Activated naive CD4-positive, alpha-beta T cell treated with anti-CD3 and anti-CD28 coated beads, Interleukin-2, amount 50 U/mL, for 72 hours (primary cell): Measurements from ENCODE around the gene P3H3. TPM values are rescaled to one million over a fixed set of nuclear protein-coding genes. Genes with fewer than 3 reads are reported as not detected.
"Not testable (repeated sequence)": the region's sequence is repeated elsewhere in the genome, so short reads cannot be mapped to it uniquely, and the experiment has no call there.

ENCODE experiments used
- ATAC-seq, 2 donors: fragments of 150-1000 bp; cut with Tn5 transposase; 2 replicates each; pipeline ENCODE4 v1.10.0; 2021; ENCODE audit warnings: mild to moderate bottlenecking in 2 of 2, moderate library complexity in 2 of 2
- DNase-seq, 2 donors: peaks; one replicate each; pipeline ENCODE4 v3.0.0; 2021 to 2022; ENCODE audit warnings: low spot score in 2 of 2
- H3K27ac Mint-ChIP-seq, 2 donors: one replicate each; pipeline ENCODE4 v1.8.0; 2022; ENCODE audit warnings: mild to moderate bottlenecking in 2 of 2, mixed read lengths in 2 of 2
- H3K36me3 Mint-ChIP-seq, 2 donors: one replicate each; pipeline ENCODE4 v1.8.0; 2022; ENCODE audit warnings: mixed read lengths in 2 of 2
- H3K9me3 Mint-ChIP-seq, 2 donors: one replicate each; pipeline ENCODE4 v1.8.0; 2022; ENCODE audit warnings: mixed read lengths in 2 of 2
- total RNA-seq, 2 donors: library from RNA; stranded (reverse); gene quantifications; one replicate each; pipeline ENCODE4 v1.2.3, GENCODE V29; 2022

P3H3 gene
- total RNA-seq, 2 donors from 2014 or later = 0.82 to 3.0 TPM

DNA sequence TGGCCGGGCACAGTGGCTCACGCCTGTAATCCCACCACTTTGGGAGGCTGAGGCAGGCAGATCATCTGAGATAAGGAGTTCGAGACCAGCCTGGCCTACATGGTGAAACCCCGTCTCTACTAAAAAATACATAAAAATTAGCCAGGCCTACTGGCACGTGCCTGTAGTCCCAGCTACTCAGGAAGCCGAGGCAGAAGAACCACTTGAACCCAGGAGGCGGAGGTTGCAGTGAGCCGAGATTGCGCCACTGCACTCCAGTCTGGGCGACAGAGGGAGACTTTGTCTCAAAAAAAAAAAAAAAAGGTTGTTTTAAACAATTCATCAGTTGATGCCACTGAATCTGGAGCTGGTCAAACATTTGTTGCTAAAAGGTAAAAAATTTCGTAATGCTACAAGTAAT, 51.6 kb downstream of the P3H3 start:
- DNase-seq, ATAC-seq, H3K9me3 Mint-ChIP-seq, H3K27ac Mint-ChIP-seq: not testable (repeated sequence)
- H3K36me3 Mint-ChIP-seq = peaks cover 12 to 23% of the 10 kb centered on the region in 2 donors

DNA sequence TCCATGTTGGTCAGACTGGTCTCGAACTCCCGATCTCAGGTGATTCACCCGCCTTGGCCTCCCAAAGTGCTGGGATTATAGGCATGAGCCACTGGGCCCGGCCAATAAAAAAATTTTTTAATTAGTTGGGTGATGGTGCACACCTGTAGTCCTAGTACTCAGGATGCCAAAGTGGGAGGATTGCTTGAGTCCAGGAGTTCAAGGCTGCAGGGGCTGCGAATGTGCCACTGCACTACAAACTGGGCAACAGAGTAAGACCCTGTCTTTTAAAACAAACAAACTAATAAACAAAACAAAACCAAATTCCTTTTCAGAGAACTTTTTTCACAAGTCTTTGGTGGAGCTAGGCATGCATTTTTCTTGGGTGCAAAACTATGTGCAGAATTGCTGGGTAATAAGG, 55.0 kb downstream of the P3H3 start:
- ATAC-seq (no peak), DNase-seq (no peak)
- H3K27ac Mint-ChIP-seq = no peak overlapping the region
- H3K36me3 Mint-ChIP-seq = peaks cover 0 to 8% of the 10 kb centered on the region in 2 donors
- H3K9me3 Mint-ChIP-seq = no peaks in the 10 kb centered on the region

DNA sequence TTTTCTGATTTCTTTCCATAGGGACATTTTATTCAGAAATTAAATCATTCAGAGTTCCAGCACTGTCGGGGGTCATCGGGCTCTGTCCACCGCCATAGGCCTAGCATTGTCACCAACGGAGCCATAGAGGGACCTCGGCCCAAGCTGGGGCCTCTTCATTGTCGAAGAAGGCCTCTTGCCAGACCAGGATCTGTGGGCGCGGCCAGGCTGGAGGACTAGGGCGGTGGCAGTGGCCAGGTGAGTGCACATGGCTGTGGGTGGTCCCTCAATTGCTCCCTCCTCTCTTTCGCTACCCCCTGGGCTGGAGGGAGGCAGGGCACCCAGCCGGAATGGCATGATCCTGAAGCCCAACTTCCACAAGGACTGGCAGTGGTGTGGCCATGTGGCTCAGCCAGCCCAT, 55.5 kb downstream of the P3H3 start:
- ATAC-seq (no peak), DNase-seq (no peak)
- H3K27ac Mint-ChIP-seq = no peak overlapping the region
- H3K9me3 Mint-ChIP-seq = no peaks in the 10 kb centered on the region
- H3K36me3 Mint-ChIP-seq = peaks cover 0 to 8% of the 10 kb centered on the region in 2 donors

DNA sequence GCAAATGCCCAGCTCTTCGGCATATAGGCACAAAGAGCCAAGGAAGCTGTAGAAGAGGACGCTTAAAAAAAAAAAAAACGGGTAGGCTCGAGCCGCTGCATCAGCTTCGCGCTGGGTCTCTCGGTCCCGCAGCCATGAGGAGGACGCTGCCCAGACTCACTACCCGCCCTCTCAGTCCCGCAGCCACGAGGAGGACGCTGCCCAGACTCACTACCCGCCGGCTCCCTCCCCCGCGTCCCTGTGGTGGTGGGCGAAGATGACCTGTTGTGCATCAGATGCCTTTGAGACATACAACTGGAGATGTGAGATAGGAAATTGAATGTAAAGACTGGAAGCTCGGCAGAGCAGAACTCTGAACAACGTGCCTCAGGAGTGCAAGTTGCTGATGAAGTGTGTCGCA, 56.3 kb downstream of the P3H3 start:
- no peaks in the 10 kb centered on the region for H3K9me3 Mint-ChIP-seq
- H3K27ac Mint-ChIP-seq = peak overlapping the region in 1 of 2 donors; percentile 48
- ATAC-seq (no peak), DNase-seq (no peak)
- H3K36me3 Mint-ChIP-seq = peaks cover 0 to 8% of the 10 kb centered on the region in 2 donors

DNA sequence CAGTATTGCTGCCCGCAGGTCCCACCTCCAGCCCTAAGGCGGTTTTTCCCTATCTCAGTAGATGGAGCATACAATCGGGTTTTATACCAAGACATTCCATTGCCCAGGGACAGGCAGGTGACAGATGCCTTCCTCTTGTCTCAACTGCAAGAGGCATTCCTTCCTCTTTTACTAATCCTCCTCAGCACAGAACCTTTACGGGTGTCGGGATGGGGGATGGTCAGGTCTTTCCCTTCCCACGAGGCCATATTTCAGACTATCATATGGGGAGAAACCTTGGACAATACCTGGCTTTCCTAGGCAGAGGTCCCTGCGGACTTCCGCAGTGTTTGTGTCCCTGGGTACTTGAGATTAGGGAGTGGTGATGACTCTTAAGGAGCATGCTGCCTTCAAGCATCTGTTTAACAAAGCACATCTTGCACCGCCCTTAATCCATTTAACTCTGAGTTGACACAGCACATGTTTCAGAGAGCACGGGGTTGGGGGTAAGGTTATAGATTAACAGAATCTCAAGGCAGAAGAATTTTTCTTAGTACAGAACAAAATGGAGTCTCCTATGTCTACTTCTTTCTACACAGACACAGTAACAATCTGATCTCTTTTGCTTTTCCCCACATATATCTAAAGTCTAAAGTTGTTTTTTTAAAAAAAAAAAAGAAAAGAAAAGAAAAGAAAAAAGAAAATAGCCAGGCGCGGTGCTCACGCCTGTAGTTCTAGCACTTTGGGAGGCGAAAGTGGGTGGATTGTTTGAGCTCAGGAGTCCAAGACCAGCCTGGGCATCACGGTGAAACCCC, 58.2 kb downstream of the P3H3 start:
- H3K27ac Mint-ChIP-seq, DNase-seq, H3K9me3 Mint-ChIP-seq, ATAC-seq, H3K36me3 Mint-ChIP-seq: not testable (repeated sequence)

DNA sequence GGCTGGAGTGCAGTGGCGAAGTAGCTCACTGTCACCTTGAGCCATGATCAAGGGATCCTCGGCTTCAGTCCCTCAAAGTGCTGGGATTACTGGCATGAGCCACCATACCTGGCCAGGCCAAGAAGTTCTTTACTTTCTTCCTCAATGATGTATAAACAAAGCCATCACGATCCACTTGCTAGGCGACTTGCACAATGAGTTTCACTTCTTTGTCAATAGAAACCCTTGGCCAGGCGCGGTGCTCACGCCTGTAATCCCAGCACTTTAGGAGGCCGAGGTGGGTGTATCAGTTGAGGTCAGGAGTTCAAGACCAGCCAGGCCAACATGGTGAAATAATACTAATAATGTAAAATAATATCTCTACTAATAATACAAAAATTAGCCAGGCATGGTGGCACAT, 59.3 kb downstream of the P3H3 start:
- H3K27ac Mint-ChIP-seq = no peak overlapping the region
- no peak for DNase-seq

DNA sequence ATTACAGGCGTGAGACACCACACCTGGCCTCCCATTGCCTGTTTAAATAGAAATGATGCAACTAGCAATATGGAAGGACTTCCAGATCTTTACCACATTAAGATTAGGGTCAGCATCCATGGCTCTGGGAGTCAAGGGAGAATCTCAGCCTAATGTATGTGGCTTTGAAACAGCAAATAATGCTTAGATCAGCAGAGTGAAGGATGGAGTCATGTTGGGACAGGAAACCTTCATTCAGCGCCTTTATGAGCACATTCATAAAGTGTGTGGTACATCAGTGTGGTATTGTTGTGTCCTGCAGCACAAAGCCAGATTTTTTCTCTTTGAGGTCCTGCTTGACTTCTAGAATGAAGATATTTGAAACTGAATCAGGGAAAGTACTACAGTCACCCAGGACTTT, 60.2 kb downstream of the P3H3 start:
- DNase-seq (no peak), ATAC-seq (no peak)
- Mint-ChIP-seq H3K27ac (no peak overlapping the region), H3K36me3 (peaks cover 0 to 8% of the 10 kb centered on the region in 2 donors), H3K9me3 (no peaks in the 10 kb centered on the region)

More for the DNA sequence above, 59.3 kb downstream of the P3H3 start:
- no peak for ATAC-seq
- no peaks in the 10 kb centered on the region for H3K9me3 Mint-ChIP-seq
- peaks cover 0 to 8% of the 10 kb centered on the region in 2 donors for H3K36me3 Mint-ChIP-seq

DNA sequence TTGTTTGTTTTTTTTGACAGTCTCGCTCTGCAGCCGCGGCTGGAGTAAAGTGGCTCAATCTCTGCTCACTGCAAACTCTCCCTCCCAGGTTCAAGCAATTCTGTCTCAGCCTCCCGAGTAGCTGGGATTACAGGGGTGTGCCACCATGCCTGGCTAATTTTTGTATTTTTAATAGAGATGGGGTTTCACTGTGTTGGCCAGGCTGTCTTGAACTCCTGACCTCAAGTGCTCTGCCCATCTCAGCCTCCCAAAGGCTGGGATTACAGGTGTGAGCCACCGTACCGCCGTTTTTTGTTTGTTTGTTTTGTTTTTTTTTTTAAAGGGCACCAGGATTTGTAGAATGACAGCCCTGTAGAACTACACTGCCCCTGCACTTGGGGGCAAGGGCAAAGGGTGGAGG, 60.6 kb downstream of the P3H3 start:
- H3K9me3 Mint-ChIP-seq, H3K27ac Mint-ChIP-seq, H3K36me3 Mint-ChIP-seq: not testable (repeated sequence)

More for the DNA sequence above, 60.6 kb downstream of the P3H3 start:
- not testable (repeated sequence) for ATAC-seq, DNase-seq

Other genes with a start within 250 kb of the P3H3 start
- 100 to 1,000 TPM; 288 to 307 TPM for gene CHD4, start 221.0 kb upstream of the P3H3 start, total RNA-seq
- gene LPAR5, start 192.4 kb upstream of the P3H3 start, total RNA-seq = 1 to 10 TPM; 2.8 to 5.1 TPM
- 1 to 10 TPM; 2.1 to 2.8 TPM for gene ACRBP, start 181.0 kb upstream of the P3H3 start, total RNA-seq
- gene ING4, start 165.3 kb upstream of the P3H3 start, total RNA-seq = 10 to 100 TPM; 18.1 to 24.3 TPM
- gene ZNF384, start 139.0 kb upstream of the P3H3 start, total RNA-seq = 10 to 100 TPM; 77.1 to 92.6 TPM
- 1 to 10 TPM in 1 of 2 donors, not detected in 1; 1.3 TPM for gene PIANP, start 127.6 kb upstream of the P3H3 start, total RNA-seq
- gene COPS7A, start 104.4 kb upstream of the P3H3 start, total RNA-seq = 10 to 100 TPM; 34.2 to 42.9 TPM
- gene MLF2, start 75.3 kb upstream of the P3H3 start, total RNA-seq = 100 to 1,000 TPM; 149 to 275 TPM
- 100 to 1,000 TPM in 1 of 2 donors, 10 to 100 TPM in 1; 76.0 to 163 TPM for gene PTMS, start 62.0 kb upstream of the P3H3 start, total RNA-seq
- gene LAG3, start 55.9 kb upstream of the P3H3 start, total RNA-seq = 100 to 1,000 TPM in 1 of 2 donors, 10 to 100 TPM in 1; 71.3 to 117 TPM
- gene CD4, start 38.9 kb upstream of the P3H3 start, total RNA-seq = 100 to 1,000 TPM; 165 to 244 TPM
- gene GPR162, start 6.6 kb upstream of the P3H3 start, total RNA-seq = under 1 TPM; 0.46 to 0.60 TPM
- 1 to 10 TPM in 1 of 2 donors, under 1 TPM in 1; 0.25 to 1.8 TPM for gene GNB3, start 12.5 kb downstream of the P3H3 start, total RNA-seq
- gene CDCA3, start 22.9 kb downstream of the P3H3 start, total RNA-seq = 100 to 1,000 TPM; 110 to 147 TPM
- gene USP5, start 23.7 kb downstream of the P3H3 start, total RNA-seq = 100 to 1,000 TPM; 132 to 166 TPM
- gene TPI1, start 39.1 kb downstream of the P3H3 start, total RNA-seq = 1,000 to 10,000 TPM in 1 of 2 donors, 100 to 1,000 TPM in 1; 694 to 1,875 TPM
- 10 to 100 TPM in 1 of 2 donors, 1 to 10 TPM in 1; 1.4 to 11.7 TPM for gene SPSB2, start 44.9 kb downstream of the P3H3 start, total RNA-seq
- 10 to 100 TPM in 1 of 2 donors, 1 to 10 TPM in 1; 4.0 to 10.7 TPM for gene LRRC23, start 76.4 kb downstream of the P3H3 start, total RNA-seq
- 100 to 1,000 TPM; 264 to 314 TPM for gene ENO2, start 86.2 kb downstream of the P3H3 start, total RNA-seq
- 10 to 100 TPM; 29.9 to 73.5 TPM for gene ATN1, start 99.6 kb downstream of the P3H3 start, total RNA-seq
- gene RNU7-1, start 115.4 kb downstream of the P3H3 start, total RNA-seq = not detected
- gene C12orf57, start 115.6 kb downstream of the P3H3 start, total RNA-seq = 100 to 1,000 TPM; 229 to 609 TPM
- gene PTPN6, start 122.9 kb downstream of the P3H3 start, total RNA-seq = 100 to 1,000 TPM; 320 to 609 TPM
- 100 to 1,000 TPM; 387 to 423 TPM for gene PHB2, start 142.3 kb downstream of the P3H3 start, total RNA-seq
- 10 to 100 TPM; 69.0 to 76.3 TPM for gene EMG1, start 142.5 kb downstream of the P3H3 start, total RNA-seq
- gene LPCAT3, start 190.1 kb downstream of the P3H3 start, total RNA-seq = 10 to 100 TPM; 22.0 to 31.9 TPM
- gene C1S, start 232.3 kb downstream of the P3H3 start, total RNA-seq = 10 to 100 TPM in 1 of 2 donors, 1 to 10 TPM in 1; 4.8 to 21.9 TPM